K562 (cell line): ENCODE measurements around the gene NCOA4. TPM values are rescaled to one million over a fixed set of nuclear protein-coding genes. Genes with fewer than 3 reads are reported as not detected.

Source experiments
- ATAC-seq: fragments of 200-7000 bp; cut with Tn5 transposase; 3 replicates; pipeline ENCODE4 v1.9.1; 2020; ENCODE audit warnings: moderate library complexity
- BruUV-seq: library from RNA; stranded (reverse); fragments of 400-500 nt; replicated peaks from 2 replicates; lab custom pipeline; 2021; lab: Mats Ljungman, UMichigan
- CTCF ChIA-PET: fragments of 300-600 bp; formaldehyde crosslinking; extraction: SDS; loops from one replicate; lab custom pipeline; 2021; ENCODE audit warnings: low intra/inter-chr PET ratio; lab: Yijun Ruan, JAX
- POLR2A ChIA-PET: fragments of 300-600, 350-650 bp; sonication (Branson Sonifier 250); formaldehyde crosslinking; extraction: SDS; loops from one replicate; lab custom pipeline; 2021; ENCODE audit warnings: antibody characterized with exemption, inconsistent platforms; lab: Yijun Ruan, JAX
- DNase-seq, 4 experiments: peaks; one replicate each; pipeline versions ENCODE4 v3.0.0 to v3.0.0-alpha.2; 2011 to 2018; ENCODE audit warnings: low spot score in 3 of 4, mixed read lengths in 3 of 4; ENCODE audit errors: extremely low read depth in 1 of 4
- FAIRE-seq: peaks from 2 replicates; lab custom pipeline; 2011; peaks lifted over from hg19 to GRCh38; lab: Jason Lieb, UNC
- H2AFZ ChIP-seq: 2 replicates; pipeline ENCODE4 v1.6.0; 2011; ENCODE audit warnings: low read depth, low read length, control low read depth, inconsistent platforms
- H3K27ac ChIP-seq: fragments of 200-600 bp; 3 replicates; pipeline ENCODE4 v1.8.0; 2011; ENCODE audit warnings: low read depth, mild to moderate bottlenecking, control low read depth, inconsistent platforms, low read length, moderate library complexity, mixed read lengths; ENCODE audit errors: extremely low read depth
- H3K27me3 ChIP-seq, 2 experiments: fragments of 300-600 bp in 1 of 2; 2 replicates in 1 of 2; 3 replicates in 1 of 2; pipeline versions ENCODE4 v1.6.0 to v1.8.0; 2011; ENCODE audit warnings: inconsistent platforms in 2 of 2, low read length in 2 of 2, mild to moderate bottlenecking in 1 of 2, mixed read lengths in 1 of 2, moderate library complexity in 1 of 2; ENCODE audit not compliant: control insufficient read depth in 2 of 2, insufficient read depth in 2 of 2
- H3K36me3 ChIP-seq: fragments of 300-600 bp; 3 replicates; pipeline ENCODE4 v1.8.0; 2011; ENCODE audit warnings: mild to moderate bottlenecking, low read length, inconsistent platforms; ENCODE audit not compliant: control insufficient read depth, insufficient read depth
- H3K4me1 ChIP-seq, 2 experiments: fragments of 200-600 bp in 1 of 2; replicated peaks in 1 of 2; 2 replicates in 1 of 2; 3 replicates in 1 of 2; pipeline versions ENCODE4 v1.5.1 to v1.8.0; 2011; ENCODE audit warnings: inconsistent platforms in 2 of 2, low read length in 2 of 2, mild to moderate bottlenecking in 1 of 2, mixed read lengths in 1 of 2, moderate library complexity in 1 of 2; ENCODE audit not compliant: control insufficient read depth in 2 of 2, insufficient read depth in 2 of 2
- H3K4me2 ChIP-seq: 2 replicates; pipeline ENCODE4 v1.6.1; 2011; ENCODE audit warnings: low read length, control low read depth, inconsistent platforms, mixed read lengths; ENCODE audit not compliant: insufficient read depth
- H3K4me3 ChIP-seq: fragments of 200-600 bp; sonication (generic), shearing (Covaris generic); 2 replicates; pipeline ENCODE4 v1.5.1; 2016; ENCODE audit warnings: control low read depth, inconsistent platforms
- H3K79me2 ChIP-seq: fragments of 200-600 bp; 3 replicates; pipeline ENCODE4 v1.8.0; 2011; ENCODE audit warnings: low read length, inconsistent platforms; ENCODE audit not compliant: control insufficient read depth, insufficient read depth
- H3K9ac ChIP-seq, 2 experiments: 2 replicates each; pipeline versions ENCODE4 v1.6.0 to v1.6.1; 2011; ENCODE audit warnings: low read depth in 2 of 2, low read length in 2 of 2, control low read depth in 1 of 2, inconsistent platforms in 1 of 2, mild to moderate bottlenecking in 1 of 2, mixed read lengths in 1 of 2; ENCODE audit not compliant: insufficient read depth in 1 of 2
- H3K9me1 ChIP-seq: one replicate; pipeline ENCODE4 v1.6.0; 2011; ENCODE audit warnings: inconsistent platforms, mild to moderate bottlenecking, low read length, moderate library complexity; ENCODE audit not compliant: control insufficient read depth, insufficient read depth
- H3K9me3 ChIP-seq: replicated peaks from 2 replicates; pipeline ENCODE4 v1.5.1; 2011; ENCODE audit warnings: low read depth, low read length, inconsistent platforms; ENCODE audit not compliant: control insufficient read depth, insufficient read depth
- H4K20me1 ChIP-seq: replicated peaks from 2 replicates; pipeline ENCODE4 v1.6.1; 2011; ENCODE audit warnings: low read length, inconsistent platforms, mixed read lengths; ENCODE audit not compliant: control insufficient read depth, insufficient read depth
- NCOA2 ChIP-seq, 2 experiments: fragments of 450-650 bp; IDR thresholded peaks; 2 replicates each; pipeline ENCODE4 v1.6.1; 2018; ENCODE audit warnings: mild to moderate bottlenecking in 2 of 2, moderate library complexity in 1 of 2; ENCODE audit not compliant: partially characterized antibody in 2 of 2
- ZNF696 ChIP-seq: fragments of 250-450 bp; sonication (Bioruptor Pico); conservative IDR thresholded peaks from 2 replicates; pipeline ENCODE4 v1.4.0; 2020; ENCODE audit warnings: mild to moderate bottlenecking, moderate library complexity
- ZNF778 ChIP-seq: fragments of 450-650 bp; formaldehyde crosslinking; IDR thresholded peaks from 2 replicates; pipeline ENCODE4 v1.4.0; 2020; ENCODE audit warnings: mild to moderate bottlenecking, moderate library complexity
- WGBS: fragments of 100-300 bp; shearing (Covaris generic); methylation state at CpG from one replicate; pipeline ENCODE4 v1.1.6; 2016; ENCODE audit warnings: low coverage, mixed read lengths; ENCODE audit not compliant: insufficient coverage; ENCODE audit errors: missing lambda C conversion rate; 5-methylcytosine and 5-hydroxymethylcytosine counted together
- in situ Hi-C: fragments of 300-500 bp; cut with MboI; formaldehyde crosslinking; loops from 4 replicates; pipeline ENCODE4 v1.15.0; 2018; ENCODE audit warnings: inconsistent platforms, mixed read lengths
- intact Hi-C: fragments of 100-400 bp; cut with micrococcal nuclease; formaldehyde crosslinking; loops from 2 replicates; pipeline ENCODE4 v1.14.2; 2022
- polyA plus RNA-seq, 8 experiments: library from polyadenylated mRNA; depleted of rRNA in 4 of 8; stranded (reverse) in 5 of 8; unstranded in 3 of 8; fragments of >200 nt; fragmentation: Nextera tagmentation in 2 of 8; fragmentation: Illumina TruSeq in 1 of 8; extraction: Ambion mirVana in 2 of 8; extraction: Trizol in 1 of 8; gene quantifications; 2 replicates each; pipeline versions ENCODE4 v1.2.1 to v1.2.3, GENCODE V29; 2011 to 2014; ENCODE audit warnings: inconsistent platforms in 1 of 8, missing spikeins in 1 of 8
- total RNA-seq, 7 experiments: library from RNA; depleted of rRNA in 6 of 7; stranded (reverse); fragments of >200 nt in 6 of 7; fragmentation: Illumina TruSeq in 2 of 7; extraction: Trizol in 2 of 7; gene quantifications; 2 replicates each; pipeline versions ENCODE4 v1.2.1 to v1.2.3, GENCODE V29; 2011 to 2021; ENCODE audit warnings: low replicate concordance in 1 of 7

Gene NCOA4
- total and polyA plus RNA-seq, 9 of the 15 experiments (the other 6 are each of a cell fraction or from before 2014, with no cell fraction given), result 89.8 to 283 (median 181) TPM

- H3K9me1 ChIP-seq, result no peaks in the 10 kb centered on the region
- in situ Hi-C loops (no loop called here), intact Hi-C loops (no loop called here)
- no peaks in the 10 kb centered on the region for H3K27me3 ChIP-seq
- no peak overlapping the region for H3K27ac ChIP-seq
- POLR2A ChIA-PET, result interaction anchor here (1.0 to 1.3 kb wide), 4 partner anchors 9 to 36 kb away, joined by 4 to 6 read pairs (median 4); partner anchors contain the start of gene NCOA4
- no TSS peak for BruUV-seq
- no peaks in the 10 kb centered on the region for H4K20me1 ChIP-seq
- CTCF ChIA-PET, result no interaction called here
- no peaks in the 10 kb centered on the region; a peak in 1 of 5 replicates for H3K4me1 ChIP-seq
- H2AFZ ChIP-seq, result 0 out of 2 replicates have a peak overlapping the region, but pooled peaks have one; percentile 45
- no peaks in the 10 kb centered on the region for H3K9me3 ChIP-seq
- TF ChIP-seq NCOA2 (IDR thresholded peaks at IDR 0.05; ENCODE audit: partially characterized antibody in 2 of 2), result no peak
- H3K9ac ChIP-seq, result no peak overlapping the region
- no peak overlapping the region for H3K4me2 ChIP-seq
- 20% methylated on average over 4 of the region's 4 CpGs for WGBS
- H3K79me2 ChIP-seq, result no peaks in the 10 kb centered on the region
- ATAC-seq (no peak), FAIRE-seq (no peak), DNase-seq (no peak)
- no peaks in the 10 kb centered on the region for H3K36me3 ChIP-seq
- no peak overlapping the region for H3K4me3 ChIP-seq
These were observed 12.1 kb upstream of the NCOA4 start for GRCh38 chr10:46042527-46042926.

- 35% methylated on average over 3 of the region's 3 CpGs for WGBS
- ATAC-seq (no peak), FAIRE-seq (no peak), DNase-seq (no peak)
- Histone ChIP-seq H3K79me2 (no peaks in the 10 kb centered on the region), H2AFZ (peak overlapping the region; percentile 21; the same call in 1 of the 2 replicates), H3K27me3 (no peaks in the 10 kb centered on the region), H3K4me1 (peaks cover 0 to 4% of the 10 kb centered on the region in 2 experiments; a peak in 3 of 5 replicates), H3K27ac (no peak overlapping the region), H3K9ac (no peak overlapping the region), H3K9me1 (no peaks in the 10 kb centered on the region), H3K4me2 (no peak overlapping the region), H3K4me3 (no peak overlapping the region), H3K36me3 (no peaks in the 10 kb centered on the region)
- in situ Hi-C loops, result no loop called here
- POLR2A ChIA-PET, result interaction anchor here (1.0 to 2.2 kb wide), 4 partner anchors 8 to 22 kb away, joined by 3 to 7 read pairs (median 6); partner anchors contain the start of gene NCOA4
- no TSS peak for BruUV-seq
- TF ChIP-seq ZNF696 (CRISPR knock-in tag), result no peak
- TF ChIP-seq ZNF778 (CRISPR knock-in tag), result no peak
- TF ChIP-seq, all 486 proteins: peak for 0
- intact Hi-C loops, result no loop called here
- CTCF ChIA-PET, result no interaction called here
- H4K20me1 ChIP-seq, result no peaks in the 10 kb centered on the region
- H3K9me3 ChIP-seq, result no peaks in the 10 kb centered on the region
These were observed 9.6 kb upstream of the NCOA4 start for GRCh38 chr10:46040004-46040403.
